ENCODE data around the gene IL20RB. TPM values are rescaled to one million over a fixed set of nuclear protein-coding genes. Genes with fewer than 3 reads are reported as not detected.
A peak's percentile ranks its signal among the peaks of the same experiment; 100 is the strongest.
"Not testable (repeated sequence)": the region's sequence is repeated elsewhere in the genome, so short reads cannot be mapped to it uniquely, and the experiment has no call there.

Gene IL20RB
- total RNA-seq, 4 donors from 2014 or later = 218 to 274 (median 257) TPM

- Histone ChIP-seq H3K36me3 (no peaks in the 10 kb centered on the region), H3K4me1 (peaks cover 38% of the 10 kb centered on the region), H3K27ac (no peak overlapping the region), H3K9me3 (no peaks in the 10 kb centered on the region), H3K27me3 (no peaks in the 10 kb centered on the region), H3K4me3 (no peak overlapping the region)
- no peak for TF ChIP-seq POLR2A (IDR thresholded peaks at IDR 0.05)
- TF ChIP-seq POLR2AphosphoS5 (IDR thresholded peaks at IDR 0.05) = no peak
- TF ChIP-seq CTCF (IDR thresholded peaks at IDR 0.05) = no peak
- no peak for TF ChIP-seq EP300 (IDR thresholded peaks at IDR 0.05)
- DNase-seq (ENCODE audit: low spot score in 2 of 2) = no peak
- WGBS = 80% methylated on average over 5 of the region's 5 CpGs
Observed at GRCh38 chr3:136982033-136982432, 24.2 kb downstream of the IL20RB start.

- no peak overlapping the region for H3K4me3 ChIP-seq
- 85% methylated on average over 4 of the region's 4 CpGs for WGBS
- H3K27ac ChIP-seq = no peak overlapping the region
- H3K4me1 ChIP-seq = peaks cover 38% of the 10 kb centered on the region
- no peaks in the 10 kb centered on the region for H3K27me3 ChIP-seq
- H3K36me3 ChIP-seq = no peaks in the 10 kb centered on the region
- TF ChIP-seq CTCF (IDR thresholded peaks at IDR 0.05) (no peak), EP300 (IDR thresholded peaks at IDR 0.05) (no peak), POLR2A (IDR thresholded peaks at IDR 0.05) (no peak), POLR2AphosphoS5 (IDR thresholded peaks at IDR 0.05) (no peak)
- H3K9me3 ChIP-seq = no peaks in the 10 kb centered on the region
- DNase-seq (ENCODE audit: low spot score in 2 of 2) = no peak
Observed at GRCh38 chr3:136982520-136983138, 24.8 kb downstream of the IL20RB start.

- Histone ChIP-seq H3K36me3 (no peaks in the 10 kb centered on the region), H3K4me3 (no peak overlapping the region), H3K9me3 (no peaks in the 10 kb centered on the region), H3K27me3 (no peaks in the 10 kb centered on the region), H3K4me1 (peaks cover 44% of the 10 kb centered on the region), H3K27ac (no peak overlapping the region)
- TF ChIP-seq EP300 (IDR thresholded peaks at IDR 0.05) (no peak), POLR2AphosphoS5 (IDR thresholded peaks at IDR 0.05) (peak in 1 of 3 donors; percentile 18)
- DNase-seq (ENCODE audit: low spot score in 2 of 2) = no peak
- 22% methylated on average over 3 of the region's 3 CpGs for WGBS
Observed at GRCh38 chr3:136984837-136985236, 27.1 kb downstream of the IL20RB start.

- WGBS = 96% methylated on average over 21 of the region's 39 CpGs
- DNase-seq (ENCODE audit: low spot score in 2 of 2); H3K36me3 ChIP-seq: not testable (repeated sequence)
Observed at GRCh38 chr3:136987398-136987980, 29.7 kb downstream of the IL20RB start.

GRCh38 chr3:136988651-136989050, 30.9 kb downstream of the IL20RB start:
- 80% methylated on average over 2 of the region's 2 CpGs for WGBS
- DNase-seq (ENCODE audit: low spot score in 2 of 2) = no peak
- no peaks in the 10 kb centered on the region for H3K9me3 ChIP-seq
- H3K4me3 ChIP-seq = no peak overlapping the region
- peaks cover 52% of the 10 kb centered on the region for H3K4me1 ChIP-seq
- H3K27ac ChIP-seq = no peak overlapping the region
- no peaks in the 10 kb centered on the region for H3K36me3 ChIP-seq
- TF ChIP-seq CTCF (IDR thresholded peaks at IDR 0.05) = no peak
- TF ChIP-seq POLR2A (IDR thresholded peaks at IDR 0.05) = no peak
- no peak for TF ChIP-seq EP300 (IDR thresholded peaks at IDR 0.05)
- no peak for TF ChIP-seq POLR2AphosphoS5 (IDR thresholded peaks at IDR 0.05)
- H3K27me3 ChIP-seq = no peaks in the 10 kb centered on the region

More at GRCh38 chr3:136987398-136987980, 29.7 kb downstream of the IL20RB start:
- H3K4me3 ChIP-seq, H3K27me3 ChIP-seq, H3K27ac ChIP-seq, H3K9me3 ChIP-seq: not testable (repeated sequence)
- H3K4me1 ChIP-seq = peaks cover 50% of the 10 kb centered on the region

- Histone ChIP-seq H3K27ac (peak overlapping the region; percentile 30), H3K4me1 (peaks cover 53% of the 10 kb centered on the region), H3K4me3 (no peak overlapping the region), H3K36me3 (no peaks in the 10 kb centered on the region), H3K9me3 (no peaks in the 10 kb centered on the region), H3K27me3 (no peaks in the 10 kb centered on the region)
- WGBS = 72% methylated on average over 4 of the region's 4 CpGs
- TF ChIP-seq EP300 (IDR thresholded peaks at IDR 0.05) (no peak), POLR2AphosphoS5 (IDR thresholded peaks at IDR 0.05) (no peak), POLR2A (IDR thresholded peaks at IDR 0.05) (no peak), CTCF (IDR thresholded peaks at IDR 0.05) (no peak)
- DNase-seq (ENCODE audit: low spot score in 2 of 2) = no peak
Observed at GRCh38 chr3:136989781-136990524, 32.2 kb downstream of the IL20RB start.
